ENCODE results near the gene TMA7B. TPM values are rescaled to one million over a fixed set of nuclear protein-coding genes. Genes with fewer than 3 reads are reported as not detected.

TMA7B gene
- total and polyA plus RNA-seq, 2 donors (not counting 3 experiments of a cell fraction or from before 2014, with no cell fraction given): not detected

- no peak overlapping the region for H3K4me3 ChIP-seq (replicated peaks in 1 of 3; ENCODE audit: insufficient read depth in 1 of 3, low read depth in 1 of 3, low read length in 3 of 3)
- no peak for FAIRE-seq
- no peaks in the 10 kb centered on the region for H3K9me3 ChIP-seq (replicated peaks; ENCODE audit: control insufficient read depth, insufficient read depth, low read length)
- H3K9me1 ChIP-seq (replicated peaks; ENCODE audit: control insufficient read depth, extremely low read depth, insufficient read depth, low read length): no peaks in the 10 kb centered on the region
- ChIA-PET POLR2A (no interaction called here), CTCF (interaction anchor here (1.2 to 3.9 kb wide), 3 partner anchors 22 to 70 kb away, joined by 4 to 16 read pairs (median 4); no protein-coding TSS in a partner anchor)
- H3K79me2 ChIP-seq (ENCODE audit: control insufficient read depth, insufficient read depth, low read length): no peaks in the 10 kb centered on the region
- H4K20me1 ChIP-seq (replicated peaks; ENCODE audit: control insufficient read depth, extremely low read depth, insufficient read depth, low read length): no peaks in the 10 kb centered on the region
- intact Hi-C loops (cut with micrococcal nuclease): no loop called here
- TF ChIP-seq FOS (IDR thresholded peaks at IDR 0.05; ENCODE audit: borderline replicate concordance, insufficient read depth, low read length) (no peak), EZH2 (IDR thresholded peaks at IDR 0.05; ENCODE audit: borderline replicate concordance, low read depth, low read length, severe bottlenecking) (no peak), MYC (IDR thresholded peaks at IDR 0.05; ENCODE audit: low read depth, low read length) (no peak), CTCF (IDR thresholded peaks at IDR 0.05; ENCODE audit: extremely low read depth in 1 of 2, insufficient read depth in 1 of 2, low read depth in 1 of 2, low read length in 2 of 2) (no peak), POLR2AphosphoS5 (IDR thresholded peaks at IDR 0.05; ENCODE audit: insufficient read depth, low read depth, low read length) (no peak), POLR2A (IDR thresholded peaks at IDR 0.05; ENCODE audit: low read depth, low read length) (no peak), MAX (IDR thresholded peaks at IDR 0.05; ENCODE audit: insufficient read depth, insufficient read length) (no peak), JUN (IDR thresholded peaks at IDR 0.05; ENCODE audit: borderline replicate concordance, insufficient read depth, insufficient read length, low read depth) (no peak), GATA2 (IDR thresholded peaks at IDR 0.05; ENCODE audit: insufficient read depth, insufficient read length, low read depth, low read length) (no peak)
- H3K27ac ChIP-seq (ENCODE audit: insufficient read depth, low read depth, low read length): no peak overlapping the region
- no peaks in the 10 kb centered on the region for H3K4me1 ChIP-seq (ENCODE audit: control insufficient read depth, extremely low read depth, insufficient read depth, low read length)
- BruUV-seq (replicated peaks): no TSS peak
- no peak overlapping the region for H3K9ac ChIP-seq (replicated peaks; ENCODE audit: extremely low read depth, insufficient read depth, low read length)
- H3K27me3 ChIP-seq (ENCODE audit: control insufficient read depth in 2 of 2, insufficient read depth in 2 of 2, low read length in 2 of 2): peaks cover 0 to 2% of the 10 kb centered on the region in 2 experiments
- H3K36me3 ChIP-seq (ENCODE audit: control insufficient read depth in 2 of 2, extremely low read depth in 1 of 2, insufficient read depth in 2 of 2, low read length in 2 of 2): no peaks in the 10 kb centered on the region
- dilution Hi-C loops (cut with MboI; ENCODE audit: extremely low pct_ligation_motif_present, low sequenced_read_pairs): loop anchor here (25.0 kb wide), 1 partner anchor 441 kb away; the partner anchor contains the start of gene CACNA1I
- H3K4me2 ChIP-seq (ENCODE audit: insufficient read depth, low read length): no peak overlapping the region
- no peak overlapping the region for H2AFZ ChIP-seq (ENCODE audit: low read depth, low read length)
- no peak for DNase-seq (ENCODE audit: low read depth, low spot score)
Measured at GRCh38 chr22:40002935-40003715, 42.9 kb downstream of the TMA7B start.

Data from endothelial cell of umbilical vein (primary cell).